Spleen (tissue), 11 donors: ENCODE results near the gene COX6A1. TPM values are rescaled to one million over a fixed set of nuclear protein-coding genes. Genes with fewer than 3 reads are reported as not detected.

Experiments
- DNase-seq: peaks from one replicate; pipeline ENCODE4 v3.0.0-alpha.2; 2020
- H3K27ac ChIP-seq, 8 donors: fragments of 200-600 bp; sonication (generic) in 7 of 8; 1 replicate in 4 of 8; 2 replicates in 4 of 8; pipeline versions ENCODE4 v1.5.0 to v1.8.0; 2016 to 2021; ENCODE audit warnings: inconsistent platforms in 4 of 8, mild to moderate bottlenecking in 4 of 8, moderate library complexity in 1 of 8
- H3K27me3 ChIP-seq, 7 donors: fragments of 200-600 bp; sonication (generic) in 6 of 7; replicated peaks in 1 of 7; 1 replicate in 4 of 7; 2 replicates in 3 of 7; pipeline versions ENCODE4 v1.5.0 to v1.8.0; 2016 to 2021; ENCODE audit warnings: inconsistent platforms in 3 of 7, mild to moderate bottlenecking in 1 of 7
- H3K36me3 ChIP-seq, 6 donors: fragments of 200-600 bp; sonication (generic) in 5 of 6; 1 replicate in 4 of 6; 2 replicates in 2 of 6; pipeline versions ENCODE4 v1.5.0 to v1.8.0; 2016 to 2021; ENCODE audit warnings: inconsistent platforms in 2 of 6
- H3K4me1 ChIP-seq, 6 donors: fragments of 200-600 bp; sonication (generic) in 5 of 6; 1 replicate in 3 of 6; 2 replicates in 3 of 6; pipeline versions ENCODE4 v1.5.0 to v1.8.0; 2016 to 2021; ENCODE audit warnings: inconsistent platforms in 3 of 6
- H3K4me3 ChIP-seq, 8 donors: fragments of 200-600 bp; sonication (generic) in 7 of 8; 1 replicate in 4 of 8; 2 replicates in 4 of 8; pipeline versions ENCODE4 v1.5.0 to v1.8.0; 2016 to 2021; ENCODE audit warnings: inconsistent platforms in 4 of 8, mild to moderate bottlenecking in 4 of 8, moderate library complexity in 2 of 8
- H3K9me3 ChIP-seq, 8 donors: fragments of 200-600 bp; sonication (generic) in 7 of 8; 1 replicate in 4 of 8; 2 replicates in 4 of 8; pipeline versions ENCODE4 v1.5.0 to v1.8.0; 2016 to 2021; ENCODE audit warnings: inconsistent platforms in 4 of 8
- CTCF ChIP-seq, 11 experiments: fragments of 200-600 bp in 7 of 11; fragments of 450-650 bp in 4 of 11; sonication (generic) in 4 of 11; IDR thresholded peaks in 8 of 11; conservative IDR thresholded peaks in 3 of 11; 1 replicate in 7 of 11; 2 replicates in 4 of 11; pipeline versions ENCODE4 v1.4.0 to v1.8.0; 2016 to 2021; ENCODE audit warnings: antibody characterized with exemption in 11 of 11, inconsistent platforms in 4 of 11, mild to moderate bottlenecking in 1 of 11
- POLR2A ChIP-seq, 3 donors: fragments of 450-650 bp; IDR thresholded peaks; one replicate each; pipeline ENCODE4 v1.5.1; 2017; ENCODE audit warnings: antibody characterized with exemption in 3 of 3, mild to moderate bottlenecking in 1 of 3
- POLR2AphosphoS5 ChIP-seq, 3 donors: sonication (generic); formaldehyde crosslinking; IDR thresholded peaks; one replicate each; pipeline ENCODE4 v1.5.1; 2017; ENCODE audit warnings: antibody characterized with exemption in 3 of 3
- WGBS, 5 donors: extraction: QIAGEN DNeasy Blood & Tissue Kit in 3 of 5; methylation state at CpG; one replicate each; pipeline versions ENCODE4 v1.1.5 to v1.1.7; 2013 to 2018; 5-methylcytosine and 5-hydroxymethylcytosine counted together
- intact Hi-C: fragments of 100-400 bp; cut with DNase I; formaldehyde crosslinking; loops from one replicate; pipeline ENCODE4 v1.15.0; 2023; ENCODE audit warnings: low total_unique reads
- polyA plus RNA-seq, 3 donors: library from polyadenylated mRNA; stranded (reverse); fragments of 200-250 nt; gene quantifications; one replicate each; pipeline ENCODE4 v1.2.1, GENCODE V29; 2013
- total RNA-seq, 7 donors: library from RNA; depleted of rRNA in 3 of 7; stranded (reverse); fragments of >200 nt in 3 of 7; fragmentation: NEBNext Ultra II Directional in 4 of 7; extraction: Animal tissue kit (Norgen Biotek cat#: 25700) in 4 of 7; gene quantifications; one replicate each; pipeline versions ENCODE4 v1.1.0 to v1.2.1, GENCODE V29; 2016 to 2021
- donor health status: healthy with polysubstance abuse.
- donor health status: DM: no; HTN: no; CAD: no; lungs with moderate emphysema.
- donor health status: DM: no; HTN: no; CAD: no.
- donor health status: Bipolar disorder and iron deficiency.
- donor health status: healthy.
- donor health status: DM: no; HTN: no; CAD: no.
- donor health status: DM: yes; HTN: yes; CAD: no.

COX6A1 gene
- total and polyA plus RNA-seq, 10 donors, result 182 to 551 (median 390) TPM

DNA sequence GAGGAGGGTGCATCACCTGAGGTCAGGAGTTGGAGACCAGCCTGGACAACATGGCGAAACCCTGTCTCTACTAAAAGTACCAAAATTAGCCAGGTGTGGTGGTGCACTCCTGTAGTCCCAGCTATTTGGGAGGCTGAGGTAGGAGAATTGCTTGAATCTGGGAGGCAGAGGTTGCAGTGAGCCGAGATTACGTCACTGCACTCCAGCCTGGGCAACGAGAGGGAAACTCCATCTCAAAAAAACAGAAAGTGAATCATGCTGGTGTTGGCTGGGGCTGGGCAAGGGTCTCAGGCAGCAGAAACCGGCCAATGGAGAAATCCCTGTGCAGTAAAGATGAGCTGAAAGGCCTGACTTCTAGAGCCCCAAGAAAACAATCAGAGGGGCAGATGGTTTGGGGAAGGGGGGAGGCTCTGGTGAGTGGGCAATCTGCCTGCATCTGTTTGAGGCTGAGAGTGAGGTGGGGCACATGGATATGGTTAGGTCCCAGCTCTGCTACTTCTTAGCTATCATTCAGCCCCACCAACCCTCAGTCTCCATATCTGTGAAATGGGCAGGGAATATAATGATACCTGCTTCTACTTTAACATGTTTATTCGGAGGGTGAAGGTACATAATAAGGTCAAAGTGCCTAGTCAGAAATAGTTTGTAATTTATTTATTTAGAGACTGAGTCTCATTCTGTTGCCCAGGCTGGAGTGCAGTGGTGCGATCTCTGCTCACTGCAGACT, 21.3 kb upstream of the COX6A1 start:
- no peak overlapping the region for H3K27ac ChIP-seq
- H3K4me1 ChIP-seq, result no peaks in the 10 kb centered on the region
- TF ChIP-seq CTCF (IDR thresholded peaks at IDR 0.05 in 8 of 11, conservative IDR thresholded peaks at IDR 0.05 in 3 of 11) (no peak), POLR2AphosphoS5 (IDR thresholded peaks at IDR 0.05) (no peak), POLR2A (IDR thresholded peaks at IDR 0.05) (no peak)
- intact Hi-C loops, result no loop called here
- peaks cover 0 to 19% (median 0%) of the 10 kb centered on the region in 7 donors for H3K27me3 ChIP-seq
- WGBS, 5 donors, result 76 to 86% (median 82%) methylated on average over 7 of the region's 7 CpGs
- no peak for DNase-seq
- H3K9me3 ChIP-seq, result no peaks in the 10 kb centered on the region
- H3K4me3 ChIP-seq, result no peak overlapping the region
- no peaks in the 10 kb centered on the region for H3K36me3 ChIP-seq

GRCh38 chr12:120417917-120418580, 19.9 kb upstream of the COX6A1 start:
- H3K4me3 ChIP-seq, result no peak overlapping the region
- TF ChIP-seq CTCF (IDR thresholded peaks at IDR 0.05 in 8 of 11, conservative IDR thresholded peaks at IDR 0.05 in 3 of 11) (no peak), POLR2AphosphoS5 (IDR thresholded peaks at IDR 0.05) (no peak), POLR2A (IDR thresholded peaks at IDR 0.05) (no peak)
- peaks cover 0 to 15% (median 0%) of the 10 kb centered on the region in 7 donors for H3K27me3 ChIP-seq
- 88 to 95% (median 91%) methylated on average over 4 of the region's 4 CpGs for WGBS, 5 donors
- intact Hi-C loops, result no loop called here
- DNase-seq, result no peak
- H3K27ac ChIP-seq, result no peak overlapping the region
- no peaks in the 10 kb centered on the region for H3K36me3 ChIP-seq
- no peaks in the 10 kb centered on the region for H3K9me3 ChIP-seq
- H3K4me1 ChIP-seq, result no peaks in the 10 kb centered on the region

- H3K27ac ChIP-seq, result no peak overlapping the region
- intact Hi-C loops, result no loop called here
- 83 to 96% (median 89%) methylated on average over 4 of the region's 4 CpGs for WGBS, 5 donors
Measured at GRCh38 chr12:120421701-120422100, 16.2 kb upstream of the COX6A1 start.

More at GRCh38 chr12:120421701-120422100, 16.2 kb upstream of the COX6A1 start:
- TF ChIP-seq POLR2AphosphoS5 (IDR thresholded peaks at IDR 0.05) (no peak), POLR2A (IDR thresholded peaks at IDR 0.05) (no peak), CTCF (IDR thresholded peaks at IDR 0.05 in 8 of 11, conservative IDR thresholded peaks at IDR 0.05 in 3 of 11) (no peak)
- Histone ChIP-seq H3K9me3 (no peaks in the 10 kb centered on the region), H3K36me3 (no peaks in the 10 kb centered on the region), H3K4me1 (no peaks in the 10 kb centered on the region), H3K27me3 (peaks cover 0 to 11% (median 0%) of the 10 kb centered on the region in 7 donors), H3K4me3 (no peak overlapping the region)
- DNase-seq, result no peak
